KMS-11 (cell line): ENCODE results near the gene NPC2.

Source experiments
- H2AFZ ChIP-seq: fragments of 200-600 bp; sonication (generic); 2 replicates; pipeline ENCODE4 v1.6.1; 2016; ENCODE audit warnings: antibody characterized with exemption, mixed run types, low read depth
- H3K27ac ChIP-seq: fragments of 200-600 bp; sonication (generic); 2 replicates; pipeline ENCODE4 v1.6.1; 2016; ENCODE audit warnings: mild to moderate bottlenecking, mixed run types
- H3K27me3 ChIP-seq: fragments of 200-600 bp; sonication (generic); 2 replicates; pipeline ENCODE4 v1.6.1; 2017; ENCODE audit warnings: mild to moderate bottlenecking, low read depth, mixed run types, moderate library complexity; ENCODE audit not compliant: insufficient read depth
- H3K36me3 ChIP-seq: fragments of 200-600 bp; sonication (generic); 2 replicates; pipeline ENCODE4 v1.6.1; 2017; ENCODE audit warnings: mild to moderate bottlenecking, mixed run types; ENCODE audit not compliant: insufficient read depth
- H3K4me1 ChIP-seq: fragments of 200-600 bp; sonication (generic); 2 replicates; pipeline ENCODE4 v1.6.1; 2016; ENCODE audit warnings: mild to moderate bottlenecking, low read depth, mixed run types; ENCODE audit not compliant: poor library complexity, severe bottlenecking
- H3K4me2 ChIP-seq: fragments of 200-600 bp; sonication (generic); 2 replicates; pipeline ENCODE4 v1.7.0; 2016; ENCODE audit warnings: mild to moderate bottlenecking, mixed run types
- H3K4me3 ChIP-seq: fragments of 200-600 bp; sonication (generic); IDR thresholded peaks from 2 replicates; pipeline ENCODE4 v1.6.1; 2017; ENCODE audit warnings: low read depth, low read length, mixed read lengths; ENCODE audit not compliant: insufficient read depth
- H3K79me2 ChIP-seq: fragments of 200-600 bp; sonication (generic); 2 replicates; pipeline ENCODE4 v1.6.1; 2016; ENCODE audit warnings: low read depth, mixed run types; ENCODE audit not compliant: insufficient read depth
- H3K9ac ChIP-seq: fragments of 200-600 bp; sonication (generic); 2 replicates; pipeline ENCODE4 v1.6.1; 2016; ENCODE audit warnings: mild to moderate bottlenecking, mixed run types
- H4K20me1 ChIP-seq: fragments of 200-600 bp; sonication (generic); 2 replicates; pipeline ENCODE4 v1.6.1; 2016; ENCODE audit warnings: mild to moderate bottlenecking, mixed run types; ENCODE audit not compliant: insufficient read depth
- TF ChIP-seq, protein P1 (sequence below): fragments of 200-600 bp; sonication (generic); conservative IDR thresholded peaks from 2 replicates; pipeline ENCODE4 v1.6.1; 2017; ENCODE audit warnings: low read depth, mild to moderate bottlenecking, antibody characterized with exemption, low read length, moderate library complexity, mixed read lengths

NPC2 gene

DNA sequence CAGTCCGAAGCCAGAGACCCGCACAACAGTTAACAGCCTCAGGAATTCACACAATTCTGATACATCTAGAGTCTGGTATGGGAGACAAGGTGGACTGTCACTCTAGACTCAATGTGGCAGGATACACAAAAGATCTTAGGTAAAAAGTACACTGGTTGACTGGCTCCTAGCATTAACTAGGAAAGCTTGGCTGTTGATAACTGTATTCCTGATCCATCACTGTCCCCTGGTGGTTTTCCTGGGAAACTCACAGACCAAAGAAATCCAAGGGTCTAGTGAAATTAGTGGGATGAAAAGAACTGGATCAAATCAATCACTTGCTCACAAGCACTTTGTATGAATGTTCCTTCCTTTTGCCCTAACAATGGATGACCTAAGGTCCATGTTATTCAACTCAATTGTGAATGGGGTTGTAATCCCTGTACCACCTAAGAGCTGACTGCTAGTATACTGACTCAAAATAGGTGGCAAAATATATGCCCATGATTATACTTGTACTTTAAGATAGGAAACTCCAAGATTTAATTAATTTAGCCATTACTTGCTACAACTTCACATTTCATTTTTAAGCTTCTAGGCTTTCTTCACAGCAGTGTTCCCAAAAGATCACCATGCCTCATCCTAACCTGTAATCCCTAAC is 14.0 kb downstream of the NPC2 start:
- Histone ChIP-seq H3K9ac (no peak overlapping the region), H4K20me1 (no peaks in the 10 kb centered on the region), H3K4me3 (no peak overlapping the region), H3K4me1 (no peaks in the 10 kb centered on the region), H3K27me3 (no peaks in the 10 kb centered on the region), H3K27ac (no peak overlapping the region), H3K4me2 (no peak overlapping the region), H2AFZ (no peak overlapping the region), H3K79me2 (no peaks in the 10 kb centered on the region), H3K36me3 (no peaks in the 10 kb centered on the region)
- TF ChIP-seq, protein P1, sequence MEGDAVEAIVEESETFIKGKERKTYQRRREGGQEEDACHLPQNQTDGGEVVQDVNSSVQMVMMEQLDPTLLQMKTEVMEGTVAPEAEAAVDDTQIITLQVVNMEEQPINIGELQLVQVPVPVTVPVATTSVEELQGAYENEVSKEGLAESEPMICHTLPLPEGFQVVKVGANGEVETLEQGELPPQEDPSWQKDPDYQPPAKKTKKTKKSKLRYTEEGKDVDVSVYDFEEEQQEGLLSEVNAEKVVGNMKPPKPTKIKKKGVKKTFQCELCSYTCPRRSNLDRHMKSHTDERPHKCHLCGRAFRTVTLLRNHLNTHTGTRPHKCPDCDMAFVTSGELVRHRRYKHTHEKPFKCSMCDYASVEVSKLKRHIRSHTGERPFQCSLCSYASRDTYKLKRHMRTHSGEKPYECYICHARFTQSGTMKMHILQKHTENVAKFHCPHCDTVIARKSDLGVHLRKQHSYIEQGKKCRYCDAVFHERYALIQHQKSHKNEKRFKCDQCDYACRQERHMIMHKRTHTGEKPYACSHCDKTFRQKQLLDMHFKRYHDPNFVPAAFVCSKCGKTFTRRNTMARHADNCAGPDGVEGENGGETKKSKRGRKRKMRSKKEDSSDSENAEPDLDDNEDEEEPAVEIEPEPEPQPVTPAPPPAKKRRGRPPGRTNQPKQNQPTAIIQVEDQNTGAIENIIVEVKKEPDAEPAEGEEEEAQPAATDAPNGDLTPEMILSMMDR: peak; percentile 32; the same call in 1 of the 2 replicates

DNA sequence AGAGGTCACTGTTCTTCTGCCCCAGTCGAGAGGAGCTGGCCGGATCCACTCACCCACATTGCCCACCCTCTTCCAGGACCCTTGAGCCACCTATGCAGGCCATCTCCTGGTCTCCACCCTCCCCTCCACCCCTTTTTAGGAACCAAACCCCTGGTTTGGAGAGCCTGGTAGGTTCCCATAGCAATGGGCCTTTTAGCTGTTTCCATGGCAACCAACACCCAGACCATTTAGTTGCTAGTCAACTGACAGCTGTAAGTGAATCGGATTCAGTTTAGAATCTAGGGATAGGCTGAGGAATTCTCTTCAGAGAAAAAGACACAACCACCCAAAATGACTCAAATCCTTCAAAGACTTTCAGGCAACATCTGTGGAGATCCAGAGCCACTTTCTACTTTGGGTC is 16.5 kb downstream of the NPC2 start:
- Histone ChIP-seq H3K9ac (no peak overlapping the region), H2AFZ (no peak overlapping the region), H3K27me3 (no peaks in the 10 kb centered on the region), H3K4me1 (no peaks in the 10 kb centered on the region), H3K79me2 (no peaks in the 10 kb centered on the region), H4K20me1 (no peaks in the 10 kb centered on the region), H3K27ac (no peak overlapping the region), H3K4me3 (no peak overlapping the region), H3K4me2 (no peak overlapping the region), H3K36me3 (no peaks in the 10 kb centered on the region)
- TF ChIP-seq, protein P1: no peak

DNA sequence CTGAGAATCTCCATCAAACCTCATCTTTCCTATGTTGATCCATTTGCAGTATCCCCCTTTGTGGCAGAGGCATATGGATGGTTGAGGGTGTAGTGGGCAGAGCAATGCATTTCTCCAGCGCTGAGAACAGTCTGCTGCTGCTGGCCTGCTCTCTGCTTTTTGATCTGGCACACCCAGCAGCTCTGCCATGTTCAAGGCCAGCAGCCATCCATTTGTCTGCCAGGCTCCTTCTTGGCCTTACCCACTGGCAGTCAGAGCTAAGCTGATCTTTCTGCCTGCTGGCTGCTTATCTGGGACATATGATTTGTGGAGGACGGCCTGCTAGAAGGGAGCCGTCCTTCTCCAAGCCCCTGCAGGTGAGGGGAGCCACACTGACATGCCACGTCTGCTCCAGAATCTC is 17.0 kb downstream of the NPC2 start:
- H3K4me1 ChIP-seq: no peaks in the 10 kb centered on the region
- H3K36me3 ChIP-seq: no peaks in the 10 kb centered on the region
- no peak overlapping the region for H3K4me3 ChIP-seq
- no peak overlapping the region for H3K9ac ChIP-seq
- no peak overlapping the region for H3K27ac ChIP-seq
- H3K27me3 ChIP-seq: no peaks in the 10 kb centered on the region
- H4K20me1 ChIP-seq: no peaks in the 10 kb centered on the region
- H3K79me2 ChIP-seq: no peaks in the 10 kb centered on the region
- TF ChIP-seq, protein P1: no peak
- H3K4me2 ChIP-seq: no peak overlapping the region
- no peak overlapping the region for H2AFZ ChIP-seq

DNA sequence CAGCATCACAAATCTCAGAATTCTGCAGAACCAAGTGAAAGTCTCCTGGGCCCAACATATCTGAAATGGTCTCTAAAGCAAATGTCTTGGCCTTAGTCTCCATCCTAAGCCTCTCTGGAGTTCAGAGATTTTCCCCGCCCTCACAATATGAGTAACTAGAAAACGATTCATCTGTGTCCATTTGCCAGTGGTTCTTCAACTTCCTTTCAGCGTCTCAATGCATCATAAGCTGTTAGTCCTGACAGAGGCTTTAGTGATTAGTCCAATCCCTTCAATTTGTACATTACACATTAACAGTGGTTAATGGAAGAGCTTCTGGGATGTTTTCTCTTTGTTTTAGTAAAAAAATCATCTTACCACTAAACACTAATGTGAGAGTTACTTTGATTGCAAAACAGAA is 17.4 kb downstream of the NPC2 start:
- Histone ChIP-seq H3K4me2 (no peak overlapping the region), H4K20me1 (no peaks in the 10 kb centered on the region), H3K27ac (no peak overlapping the region), H2AFZ (no peak overlapping the region), H3K79me2 (no peaks in the 10 kb centered on the region), H3K36me3 (no peaks in the 10 kb centered on the region), H3K9ac (no peak overlapping the region), H3K4me1 (no peaks in the 10 kb centered on the region), H3K4me3 (no peak overlapping the region), H3K27me3 (no peaks in the 10 kb centered on the region)
- TF ChIP-seq, protein P1: no peak
